Osteoblast (primary cell): Measurements from ENCODE around the gene SDC3. TPM values are rescaled to one million over a fixed set of nuclear protein-coding genes. Genes with fewer than 3 reads are reported as not detected.

ENCODE experiments used
- DNase-seq: peaks from one replicate; pipeline ENCODE4 v3.0.0; 2011; ENCODE audit warnings: low spot score, mixed read lengths; ENCODE audit not compliant: insufficient read length; ENCODE audit errors: missing footprints
- H2AFZ ChIP-seq: 2 replicates; pipeline ENCODE4 v1.6.0; 2011; ENCODE audit warnings: mild to moderate bottlenecking, low read length
- H3K27ac ChIP-seq: 2 replicates; pipeline ENCODE4 v1.5.1; 2011; ENCODE audit warnings: mild to moderate bottlenecking, low read depth, low read length, moderate library complexity
- H3K27me3 ChIP-seq: 2 replicates; pipeline ENCODE4 v1.6.0; 2012; ENCODE audit warnings: mild to moderate bottlenecking, control low read depth, inconsistent platforms, low read length, moderate library complexity; ENCODE audit not compliant: insufficient read depth
- H3K36me3 ChIP-seq: 2 replicates; pipeline ENCODE4 v1.5.1; 2011; ENCODE audit warnings: mild to moderate bottlenecking, low read length, control low read depth, moderate library complexity; ENCODE audit not compliant: insufficient read depth
- H3K4me1 ChIP-seq: 2 replicates; pipeline ENCODE4 v1.5.1; 2011; ENCODE audit warnings: mild to moderate bottlenecking, low read length, control low read depth, moderate library complexity; ENCODE audit not compliant: insufficient read depth
- H3K4me2 ChIP-seq: 2 replicates; pipeline ENCODE4 v1.6.0; 2011; ENCODE audit warnings: mild to moderate bottlenecking, low read length; ENCODE audit not compliant: insufficient read depth
- H3K4me3 ChIP-seq: fragments of 200-600 bp; sonication (generic); 3 replicates; pipeline ENCODE4 v1.5.1; 2012; ENCODE audit warnings: mild to moderate bottlenecking, low read length, inconsistent platforms; ENCODE audit not compliant: insufficient read depth
- H3K79me2 ChIP-seq: 2 replicates; pipeline ENCODE4 v1.6.0; 2012; ENCODE audit warnings: mild to moderate bottlenecking, low read length, control low read depth, inconsistent platforms; ENCODE audit not compliant: insufficient read depth
- H3K9me3 ChIP-seq: 2 replicates; pipeline ENCODE4 v1.5.1; 2011; ENCODE audit warnings: low read depth, low read length, control low read depth
- H4K20me1 ChIP-seq: 2 replicates; pipeline ENCODE4 v1.6.0; 2012; ENCODE audit warnings: mild to moderate bottlenecking, low read length, control low read depth; ENCODE audit not compliant: insufficient read depth
- CTCF ChIP-seq: IDR thresholded peaks from 2 replicates; pipeline ENCODE4 v1.5.1; 2011; ENCODE audit warnings: mild to moderate bottlenecking, low read depth, low read length, moderate library complexity; ENCODE audit errors: extremely low read depth
- total RNA-seq: library from RNA; depleted of rRNA; stranded (reverse); fragments of >200 nt; gene quantifications from 2 replicates; pipeline ENCODE4 v1.2.3, GENCODE V29; 2012

Gene SDC3
- total RNA-seq, 1 donor = 39.8 TPM

- no peak for DNase-seq
- H2AFZ ChIP-seq = no peak overlapping the region
- H4K20me1 ChIP-seq = no peaks in the 10 kb centered on the region
- H3K79me2 ChIP-seq = no peaks in the 10 kb centered on the region
- no peak for TF ChIP-seq CTCF
- H3K27ac ChIP-seq = no peak overlapping the region
- no peak overlapping the region for H3K4me3 ChIP-seq
- no peak overlapping the region for H3K4me2 ChIP-seq
- peaks cover 42% of the 10 kb centered on the region for H3K27me3 ChIP-seq
- no peaks in the 10 kb centered on the region for H3K36me3 ChIP-seq
- H3K4me1 ChIP-seq = no peaks in the 10 kb centered on the region
- no peaks in the 10 kb centered on the region for H3K9me3 ChIP-seq
Measured at GRCh38 chr1:30834253-30834652, 74.3 kb downstream of the SDC3 start.

- no peaks in the 10 kb centered on the region for H3K79me2 ChIP-seq
- H3K27me3 ChIP-seq = peaks cover 38% of the 10 kb centered on the region
- H3K36me3 ChIP-seq = no peaks in the 10 kb centered on the region
- H3K9me3 ChIP-seq = no peaks in the 10 kb centered on the region
- H3K4me2 ChIP-seq = no peak overlapping the region
- no peak overlapping the region for H3K4me3 ChIP-seq
- no peak for TF ChIP-seq CTCF
- no peaks in the 10 kb centered on the region for H4K20me1 ChIP-seq
- no peaks in the 10 kb centered on the region for H3K4me1 ChIP-seq
- no peak for DNase-seq
- no peak overlapping the region for H2AFZ ChIP-seq
- no peak overlapping the region for H3K27ac ChIP-seq
Measured at GRCh38 chr1:30830537-30830936, 78.0 kb downstream of the SDC3 start.

DNA sequence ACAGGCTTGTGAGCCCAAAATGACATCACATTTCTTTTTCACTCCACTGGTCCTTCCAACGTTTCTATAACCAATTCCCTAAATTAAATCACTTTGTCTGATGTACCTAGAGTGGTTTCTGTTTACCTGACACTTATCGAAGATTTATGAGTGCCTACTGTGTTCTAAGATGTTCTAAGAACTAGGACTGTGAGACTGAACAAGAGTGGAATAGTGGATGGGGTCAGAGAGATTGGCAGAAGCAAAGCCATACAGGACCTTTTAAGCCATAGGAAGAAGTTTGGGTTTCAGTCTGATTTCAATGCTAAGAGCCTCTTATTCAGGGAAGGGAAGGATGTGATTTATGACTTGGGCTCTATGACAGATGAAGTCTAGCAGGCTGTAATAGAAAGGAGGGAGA is 78.7 kb downstream of the SDC3 start:
- DNase-seq = no peak

DNA sequence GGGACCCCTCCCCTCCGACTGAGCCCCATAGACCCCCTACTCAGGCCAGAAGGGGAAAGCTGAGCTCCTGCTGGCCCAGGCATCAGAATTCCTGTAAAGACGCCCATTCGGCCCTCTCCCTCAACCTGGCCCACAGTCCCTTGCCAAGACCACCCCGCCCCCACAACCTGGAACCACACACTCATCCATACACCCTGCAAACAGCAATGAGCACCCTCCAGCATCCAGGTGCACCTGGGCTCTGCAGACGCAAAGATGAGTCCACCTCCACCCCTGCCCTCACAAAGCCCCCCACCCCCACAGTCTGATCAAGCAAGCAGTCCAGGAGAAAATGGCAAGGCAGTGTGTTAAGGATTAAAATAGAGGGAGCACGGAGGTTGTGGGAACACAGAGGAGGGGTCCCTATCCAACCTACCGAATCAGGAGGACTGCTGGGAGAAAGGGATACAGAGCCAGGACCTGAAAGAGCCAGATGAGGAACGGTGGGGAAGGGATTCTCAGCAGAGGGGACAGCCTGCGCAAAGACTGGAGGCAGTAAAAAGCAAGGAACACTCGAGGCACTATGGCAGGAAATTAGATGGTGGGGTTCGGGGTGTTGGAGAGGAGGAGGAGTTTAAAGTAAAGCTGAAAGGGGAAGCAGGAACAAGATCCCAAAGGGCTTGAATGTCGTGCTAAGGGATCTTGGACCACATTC is 83.7 kb downstream of the SDC3 start:
- H3K4me3 ChIP-seq = peak overlapping the region; percentile 75
- H3K27me3 ChIP-seq = peaks cover 21% of the 10 kb centered on the region
- no peak for DNase-seq
- peak overlapping the region; percentile 77 for H3K27ac ChIP-seq
- no peak for TF ChIP-seq CTCF
- peaks cover 18% of the 10 kb centered on the region for H3K4me1 ChIP-seq
- H3K4me2 ChIP-seq = peak overlapping the region; percentile 94
- H3K79me2 ChIP-seq = no peaks in the 10 kb centered on the region
- no peaks in the 10 kb centered on the region for H3K9me3 ChIP-seq
- peak overlapping the region; percentile 71 for H2AFZ ChIP-seq
- no peaks in the 10 kb centered on the region for H4K20me1 ChIP-seq
- H3K36me3 ChIP-seq = no peaks in the 10 kb centered on the region

More for the DNA sequence above, 78.7 kb downstream of the SDC3 start:
- no peaks in the 10 kb centered on the region for H3K79me2 ChIP-seq
- H3K4me2 ChIP-seq = no peak overlapping the region
- H3K4me3 ChIP-seq = no peak overlapping the region
- H3K27me3 ChIP-seq = peaks cover 43% of the 10 kb centered on the region
- no peak overlapping the region for H2AFZ ChIP-seq
- TF ChIP-seq CTCF = no peak
- H4K20me1 ChIP-seq = no peaks in the 10 kb centered on the region
- no peaks in the 10 kb centered on the region for H3K36me3 ChIP-seq
- H3K4me1 ChIP-seq = peaks cover 6% of the 10 kb centered on the region
- no peaks in the 10 kb centered on the region for H3K9me3 ChIP-seq
- H3K27ac ChIP-seq = no peak overlapping the region
